22Rv1 (cell line): ENCODE measurements around the gene SYT13.

ENCODE experiments used
- CTCF ChIP-seq: fragments of 450-650 bp; IDR thresholded peaks from 2 replicates; pipeline ENCODE4 v1.5.1; 2017; ENCODE audit warnings: mild to moderate bottlenecking
- ZFX ChIP-seq: fragments of 450-650 bp; IDR thresholded peaks from 2 replicates; pipeline ENCODE4 v1.6.1; 2017; ENCODE audit warnings: antibody characterized with exemption, borderline replicate concordance

- peak; percentile 85 for TF ChIP-seq CTCF
- no peak for TF ChIP-seq ZFX
Observed at GRCh38 chr11:45252134-45252856, 33.8 kb downstream of the SYT13 start.
